Omental fat pad (tissue), 4 donors: Measurements from ENCODE around the gene GOPC. TPM values are rescaled to one million over a fixed set of nuclear protein-coding genes. Genes with fewer than 3 reads are reported as not detected.

Experiments
- ATAC-seq: fragments of 150-250 bp; one replicate; pipeline ENCODE4 v1.9.1; 2016; ENCODE audit warnings: mild to moderate bottlenecking, moderate library complexity; ENCODE audit not compliant: low FRiP score
- DNase-seq: peaks from one replicate; pipeline ENCODE4 v3.0.0-alpha.2; 2019; ENCODE audit warnings: low spot score
- total RNA-seq, 4 donors: library from RNA; depleted of rRNA; stranded (reverse); fragments of >200 nt; gene quantifications; one replicate each; pipeline ENCODE4 v1.1.0, GENCODE V29; 2016
- TF ChIP-seq, protein P1 (sequence below), 3 donors: fragments of 450-650 bp; IDR thresholded peaks; one replicate each; pipeline ENCODE4 v1.5.1; 2016 to 2017; ENCODE audit warnings: antibody characterized with exemption in 3 of 3, mild to moderate bottlenecking in 3 of 3, moderate library complexity in 2 of 3

The GOPC gene
- total RNA-seq, 4 donors from 2014 or later: 15.0 to 25.7 (median 17.0) TPM

DNA sequence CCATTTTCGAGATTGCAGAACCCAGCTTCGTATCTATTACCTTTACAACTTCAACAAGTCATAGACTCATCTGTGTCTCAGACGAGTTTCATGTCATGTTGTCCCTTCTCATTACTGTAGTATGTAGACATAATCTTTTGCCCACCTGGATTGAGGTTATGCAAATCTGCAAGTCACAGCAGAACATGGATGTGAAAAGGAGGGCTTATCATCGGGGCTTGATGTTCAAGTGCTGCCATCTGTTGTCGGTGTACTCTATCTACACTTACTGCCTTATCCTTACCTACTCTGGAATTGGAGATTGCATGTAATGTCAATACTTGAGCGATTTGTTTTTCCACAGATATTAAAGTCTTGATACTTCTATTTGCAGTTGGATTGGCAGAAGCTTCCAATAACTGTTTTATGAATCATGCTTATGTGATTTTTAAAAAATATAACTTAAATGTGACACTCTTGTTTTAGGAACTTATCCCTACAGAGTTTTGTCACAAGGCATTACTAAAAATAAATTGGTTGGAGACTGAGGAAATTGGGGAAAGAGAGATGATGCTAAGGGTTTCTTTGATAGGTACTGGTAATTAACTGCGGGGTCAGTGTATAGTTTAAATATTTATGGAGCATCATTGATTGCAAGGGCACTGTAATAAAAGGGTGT lies 3.0 kb upstream of the GOPC start:
- no peak for ATAC-seq
- TF ChIP-seq, protein P1, sequence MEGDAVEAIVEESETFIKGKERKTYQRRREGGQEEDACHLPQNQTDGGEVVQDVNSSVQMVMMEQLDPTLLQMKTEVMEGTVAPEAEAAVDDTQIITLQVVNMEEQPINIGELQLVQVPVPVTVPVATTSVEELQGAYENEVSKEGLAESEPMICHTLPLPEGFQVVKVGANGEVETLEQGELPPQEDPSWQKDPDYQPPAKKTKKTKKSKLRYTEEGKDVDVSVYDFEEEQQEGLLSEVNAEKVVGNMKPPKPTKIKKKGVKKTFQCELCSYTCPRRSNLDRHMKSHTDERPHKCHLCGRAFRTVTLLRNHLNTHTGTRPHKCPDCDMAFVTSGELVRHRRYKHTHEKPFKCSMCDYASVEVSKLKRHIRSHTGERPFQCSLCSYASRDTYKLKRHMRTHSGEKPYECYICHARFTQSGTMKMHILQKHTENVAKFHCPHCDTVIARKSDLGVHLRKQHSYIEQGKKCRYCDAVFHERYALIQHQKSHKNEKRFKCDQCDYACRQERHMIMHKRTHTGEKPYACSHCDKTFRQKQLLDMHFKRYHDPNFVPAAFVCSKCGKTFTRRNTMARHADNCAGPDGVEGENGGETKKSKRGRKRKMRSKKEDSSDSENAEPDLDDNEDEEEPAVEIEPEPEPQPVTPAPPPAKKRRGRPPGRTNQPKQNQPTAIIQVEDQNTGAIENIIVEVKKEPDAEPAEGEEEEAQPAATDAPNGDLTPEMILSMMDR (IDR thresholded peaks at IDR 0.05): no peak

DNA sequence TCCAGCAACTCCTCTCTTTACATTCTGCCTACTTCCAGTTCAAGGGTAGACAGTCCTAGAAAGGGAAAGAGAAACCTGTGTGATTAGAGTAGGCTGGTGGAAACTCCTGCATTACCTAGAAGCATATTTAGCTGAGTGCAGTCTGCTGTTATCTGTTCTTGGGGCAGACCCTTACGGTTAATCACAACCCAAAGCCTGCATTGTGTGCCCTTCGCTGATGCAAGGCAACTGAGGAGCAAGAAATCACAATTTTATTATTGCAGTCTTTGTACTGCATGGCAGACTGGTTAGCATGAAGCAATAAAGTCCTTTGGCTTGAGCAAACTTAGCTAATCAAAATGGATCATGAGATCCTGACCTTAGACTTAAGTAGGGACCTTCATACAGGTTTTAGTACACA lies 1.5 kb upstream of the GOPC start:
- ATAC-seq (no peak), DNase-seq (no peak)
- TF ChIP-seq, protein P1 (IDR thresholded peaks at IDR 0.05): no peak

More for the DNA sequence above, 3.0 kb upstream of the GOPC start:
- no peak for DNase-seq

DNA sequence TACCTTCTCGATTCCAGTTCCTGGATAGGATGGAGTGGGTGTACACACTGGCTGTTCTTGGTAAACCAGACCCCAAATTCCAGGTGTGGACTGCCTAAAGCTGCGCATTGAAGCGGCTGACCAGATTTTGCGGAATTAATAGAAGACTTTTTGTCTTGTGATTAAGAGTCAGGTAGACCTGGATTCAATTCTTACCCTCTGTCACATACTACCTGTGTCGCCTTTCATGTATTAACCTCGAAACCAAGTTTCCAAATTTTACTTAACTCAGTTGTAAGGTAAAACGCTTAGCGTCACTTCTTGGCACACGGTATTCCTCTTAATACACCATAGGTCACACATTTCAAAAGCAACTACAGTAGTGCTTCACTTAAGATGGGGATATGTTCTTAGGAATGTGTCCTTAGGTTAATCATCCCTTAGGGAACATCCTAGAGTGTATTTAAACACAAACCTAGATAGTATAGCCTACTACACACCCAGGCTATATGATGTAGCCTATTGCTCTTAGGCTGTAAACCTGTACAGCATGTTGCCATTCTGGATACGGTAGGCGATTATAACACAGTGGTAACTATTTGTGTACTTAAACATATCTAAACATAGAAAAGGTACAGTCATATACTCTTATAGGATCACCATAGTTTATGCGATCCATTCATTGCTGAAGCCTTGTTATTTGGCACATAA lies 733 bp upstream of the GOPC start:
- DNase-seq (no peak), ATAC-seq (no peak)
- TF ChIP-seq, protein P1 (IDR thresholded peaks at IDR 0.05): no peak

DNA sequence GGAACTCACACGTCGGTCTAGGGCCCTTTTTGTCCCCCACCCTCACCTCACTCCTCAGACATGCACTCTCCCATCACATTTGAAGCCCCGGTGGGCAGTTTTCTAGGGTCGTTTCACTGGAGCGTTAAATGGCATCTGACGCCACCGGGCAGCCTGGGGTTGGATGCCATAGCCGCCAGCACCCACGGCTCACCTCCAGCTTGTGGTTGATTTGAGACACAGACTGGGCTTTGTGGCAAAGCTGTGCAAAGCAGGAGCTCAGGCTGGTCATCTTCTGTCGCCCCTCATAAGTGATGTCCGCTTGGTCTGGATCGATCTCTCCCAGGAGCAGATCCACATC lies 530 bp downstream of the GOPC start:
- no peak for DNase-seq
- TF ChIP-seq, protein P1 (IDR thresholded peaks at IDR 0.05): no peak
- ATAC-seq: no peak

DNA sequence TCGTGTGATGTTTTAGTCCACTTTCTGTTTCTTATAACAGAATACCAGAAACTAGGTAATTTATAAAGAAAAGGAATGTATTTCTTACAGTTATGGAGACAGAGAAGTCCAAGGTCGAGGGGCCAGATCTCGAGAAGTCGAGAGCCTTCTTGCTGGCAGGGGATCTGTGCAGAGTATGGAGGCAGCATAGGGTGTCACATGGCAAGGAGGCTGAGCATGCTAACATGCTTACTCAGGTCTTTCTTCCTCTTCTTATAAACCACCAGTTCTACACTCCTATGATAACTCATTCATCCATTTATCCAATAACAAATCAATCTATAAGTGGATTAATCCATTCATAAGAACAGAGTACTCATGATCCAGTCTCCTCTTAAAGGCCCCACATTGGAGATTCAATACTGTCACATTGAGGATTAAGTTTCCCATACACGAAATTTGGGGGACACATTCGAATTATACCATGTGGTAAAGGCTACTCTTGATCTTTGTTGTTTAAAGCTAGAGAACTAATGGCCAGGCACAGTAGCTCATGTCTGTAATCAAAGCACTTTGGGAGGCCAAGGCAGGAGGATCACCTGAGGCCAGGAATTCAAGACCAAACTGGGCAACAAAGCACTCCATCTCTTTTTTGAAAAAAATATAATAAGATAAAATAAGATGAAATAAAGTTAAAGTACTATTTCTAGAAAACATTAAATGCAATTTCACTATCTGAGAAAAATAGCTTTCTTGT lies 2.1 kb downstream of the GOPC start:
- DNase-seq (no peak), ATAC-seq (no peak)
- TF ChIP-seq, protein P1 (IDR thresholded peaks at IDR 0.05): no peak

DNA sequence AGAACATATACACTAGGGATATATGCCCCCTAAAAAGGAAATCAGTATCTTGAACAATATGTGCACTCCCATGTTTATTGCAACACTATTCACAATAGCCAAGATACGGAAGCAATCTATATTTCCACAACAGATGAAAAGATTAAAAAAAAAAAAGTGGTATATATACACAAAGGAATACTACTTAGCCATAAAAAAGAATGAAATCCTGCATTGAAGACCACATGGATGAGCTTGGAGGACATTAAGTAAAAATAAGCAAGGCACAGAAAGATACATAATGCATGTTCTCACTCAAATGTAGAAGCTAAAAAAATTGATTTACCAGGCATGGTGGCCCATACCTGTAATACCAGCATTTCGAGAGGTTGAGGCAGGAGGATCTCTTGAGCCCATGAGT lies 4.6 kb downstream of the GOPC start:
- ATAC-seq: no peak
- no peak for DNase-seq
- TF ChIP-seq, protein P1 (IDR thresholded peaks at IDR 0.05): no peak
